ENCODE measurements around the gene DUSP14. TPM values are rescaled to one million over a fixed set of nuclear protein-coding genes. Genes with fewer than 3 reads are reported as not detected.

Gene DUSP14
- total and polyA plus RNA-seq, 9 of the 15 experiments (the other 6 are each of a cell fraction or from before 2014, with no cell fraction given) = 20.2 to 74.0 (median 31.8) TPM

DNA sequence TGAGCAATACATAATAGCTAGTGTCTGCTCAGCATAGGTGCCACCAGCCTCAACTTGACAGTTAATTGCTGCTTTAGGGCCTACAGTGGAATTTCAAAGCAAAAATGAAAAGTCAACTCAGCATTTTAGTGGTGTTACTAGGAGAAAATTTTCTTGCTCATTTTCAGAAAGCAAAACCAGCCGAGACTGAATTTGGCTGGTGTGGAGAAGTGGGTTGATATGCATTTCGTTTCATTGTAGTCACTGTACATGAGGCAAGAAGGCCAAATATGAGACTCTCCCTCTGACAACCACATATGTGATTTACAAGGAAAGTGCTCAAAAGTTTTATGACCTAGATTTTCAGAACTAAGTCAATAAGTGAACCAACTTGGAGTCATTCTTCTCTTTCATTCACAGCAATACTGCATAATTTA is 54.0 kb downstream of the DUSP14 start:
- Histone ChIP-seq H3K4me2 (ENCODE audit: insufficient read depth, low read length) (no peak overlapping the region), H3K36me3 (ENCODE audit: control insufficient read depth, insufficient read depth, low read length) (peaks cover 42% of the 10 kb centered on the region), H4K20me1 (replicated peaks; ENCODE audit: control insufficient read depth, insufficient read depth, low read length) (no peaks in the 10 kb centered on the region), H3K9me1 (ENCODE audit: control insufficient read depth, insufficient read depth, low read length) (no peaks in the 10 kb centered on the region), H2AFZ (ENCODE audit: low read depth, low read length) (no peak overlapping the region), H3K79me2 (ENCODE audit: control insufficient read depth, insufficient read depth, low read length) (no peaks in the 10 kb centered on the region), H3K4me1 (replicated peaks in 1 of 2; ENCODE audit: control insufficient read depth in 2 of 2, insufficient read depth in 2 of 2, low read length in 2 of 2) (no peaks in the 10 kb centered on the region), H3K9ac (ENCODE audit: insufficient read depth in 1 of 2, low read depth in 2 of 2, low read length in 2 of 2) (no peak overlapping the region), H3K4me3 (no peak overlapping the region), H3K27ac (ENCODE audit: extremely low read depth, low read depth, low read length) (no peak overlapping the region), H3K9me3 (replicated peaks; ENCODE audit: control insufficient read depth, insufficient read depth, low read depth, low read length) (no peaks in the 10 kb centered on the region), H3K27me3 (ENCODE audit: control insufficient read depth in 2 of 2, insufficient read depth in 2 of 2, low read length in 2 of 2) (no peaks in the 10 kb centered on the region)
- intact Hi-C loops (cut with micrococcal nuclease) (no loop called here), in situ Hi-C loops (cut with MboI) (no loop called here)
- WGBS (ENCODE audit: insufficient coverage, low coverage, missing lambda C conversion rate) = 79% methylated on average over 2 of the region's 2 CpGs
- DNase-seq (ENCODE audit: extremely low read depth in 1 of 4, low spot score in 3 of 4) (no peak), ATAC-seq (no peak), FAIRE-seq (no peak)
- POLR2A ChIA-PET = interaction anchor here (0.8 kb wide), 1 partner anchor 16 kb away, joined by 3 read pairs; no protein-coding TSS in a partner anchor
- no TSS peak for BruUV-seq (replicated peaks)
- CTCF ChIA-PET (ENCODE audit: low intra/inter-chr PET ratio) = interaction anchor here (0.6 kb wide), 1 partner anchor 14 kb away, joined by 3 read pairs; no protein-coding TSS in a partner anchor
- peak; percentile 88 for TF ChIP-seq ZNF316 (IDR thresholded peaks at IDR 0.05)
- TF ChIP-seq, protein P1, sequence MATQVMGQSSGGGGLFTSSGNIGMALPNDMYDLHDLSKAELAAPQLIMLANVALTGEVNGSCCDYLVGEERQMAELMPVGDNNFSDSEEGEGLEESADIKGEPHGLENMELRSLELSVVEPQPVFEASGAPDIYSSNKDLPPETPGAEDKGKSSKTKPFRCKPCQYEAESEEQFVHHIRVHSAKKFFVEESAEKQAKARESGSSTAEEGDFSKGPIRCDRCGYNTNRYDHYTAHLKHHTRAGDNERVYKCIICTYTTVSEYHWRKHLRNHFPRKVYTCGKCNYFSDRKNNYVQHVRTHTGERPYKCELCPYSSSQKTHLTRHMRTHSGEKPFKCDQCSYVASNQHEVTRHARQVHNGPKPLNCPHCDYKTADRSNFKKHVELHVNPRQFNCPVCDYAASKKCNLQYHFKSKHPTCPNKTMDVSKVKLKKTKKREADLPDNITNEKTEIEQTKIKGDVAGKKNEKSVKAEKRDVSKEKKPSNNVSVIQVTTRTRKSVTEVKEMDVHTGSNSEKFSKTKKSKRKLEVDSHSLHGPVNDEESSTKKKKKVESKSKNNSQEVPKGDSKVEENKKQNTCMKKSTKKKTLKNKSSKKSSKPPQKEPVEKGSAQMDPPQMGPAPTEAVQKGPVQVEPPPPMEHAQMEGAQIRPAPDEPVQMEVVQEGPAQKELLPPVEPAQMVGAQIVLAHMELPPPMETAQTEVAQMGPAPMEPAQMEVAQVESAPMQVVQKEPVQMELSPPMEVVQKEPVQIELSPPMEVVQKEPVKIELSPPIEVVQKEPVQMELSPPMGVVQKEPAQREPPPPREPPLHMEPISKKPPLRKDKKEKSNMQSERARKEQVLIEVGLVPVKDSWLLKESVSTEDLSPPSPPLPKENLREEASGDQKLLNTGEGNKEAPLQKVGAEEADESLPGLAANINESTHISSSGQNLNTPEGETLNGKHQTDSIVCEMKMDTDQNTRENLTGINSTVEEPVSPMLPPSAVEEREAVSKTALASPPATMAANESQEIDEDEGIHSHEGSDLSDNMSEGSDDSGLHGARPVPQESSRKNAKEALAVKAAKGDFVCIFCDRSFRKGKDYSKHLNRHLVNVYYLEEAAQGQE (IDR thresholded peaks at IDR 0.05; ENCODE audit: borderline replicate concordance) = no peak
- TF ChIP-seq, protein P1 (CRISPR knock-in tag; IDR thresholded peaks at IDR 0.05; ENCODE audit: low read depth) = no peak
- no peak for TF ChIP-seq CREB1 (IDR thresholded peaks at IDR 0.05)
- no peak for TF ChIP-seq CREB1 (CRISPR knock-in tag; IDR thresholded peaks at IDR 0.05)
- no peak for TF ChIP-seq ZNF707 (CRISPR knock-in tag; conservative IDR thresholded peaks at IDR 0.05)
- TF ChIP-seq MAFF (IDR thresholded peaks at IDR 0.05; ENCODE audit: low read length) = peak; percentile 44; the same call in 1 of the 2 replicates
- no peak for TF ChIP-seq BCL6 (CRISPR knock-in tag; IDR thresholded peaks at IDR 0.05)
- TF ChIP-seq CEBPB (tag; IDR thresholded peaks at IDR 0.05) = no peak
- no peak for TF ChIP-seq MCM7 (IDR thresholded peaks at IDR 0.05)
- no peak for TF ChIP-seq ZNF184 (CRISPR knock-in tag; IDR thresholded peaks at IDR 0.05)
- TF ChIP-seq MAFG (tag; conservative IDR thresholded peaks at IDR 0.05) = 0 out of 2 replicates have a peak, but pooled peaks have one; percentile 25
- TF ChIP-seq TEAD4 (IDR thresholded peaks at IDR 0.05; ENCODE audit: low read length) = no peak
- no peak for TF ChIP-seq TEAD4 (CRISPR knock-in tag; IDR thresholded peaks at IDR 0.05; ENCODE audit: borderline replicate concordance)
- TF ChIP-seq ZNF282 (CRISPR knock-in tag; IDR thresholded peaks at IDR 0.05) = no peak
- TF ChIP-seq ARID1B (IDR thresholded peaks at IDR 0.05) = no peak
- no peak for TF ChIP-seq CHCHD3 (CRISPR knock-in tag; IDR thresholded peaks at IDR 0.05)
- TF ChIP-seq, protein P2, sequence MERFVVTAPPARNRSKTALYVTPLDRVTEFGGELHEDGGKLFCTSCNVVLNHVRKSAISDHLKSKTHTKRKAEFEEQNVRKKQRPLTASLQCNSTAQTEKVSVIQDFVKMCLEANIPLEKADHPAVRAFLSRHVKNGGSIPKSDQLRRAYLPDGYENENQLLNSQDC (CRISPR knock-in tag; IDR thresholded peaks at IDR 0.05) = no peak
- TF ChIP-seq SUPT5H (IDR thresholded peaks at IDR 0.05) = no peak
- TF ChIP-seq RFX1 (IDR thresholded peaks at IDR 0.05) = no peak
- no peak for TF ChIP-seq ZNF143 (CRISPR knock-in tag; IDR thresholded peaks at IDR 0.05)
